Stimulated activated CD4-positive, alpha-beta T cell treated with anti-CD3 and anti-CD28 coated beads, Interleukin-1b, Interleukin-23, amount 100 ng/mL, for 24 hours (primary cell): Measurements from ENCODE around the gene SLC7A5.
"Not testable (repeated sequence)": the region's sequence is repeated elsewhere in the genome, so short reads cannot be mapped to it uniquely, and the experiment has no call there.

ENCODE experiments used
- DNase-seq, 4 experiments: peaks; one replicate each; pipeline ENCODE4 v3.0.0-alpha.2; 2020; ENCODE audit warnings: low read depth in 4 of 4, low spot score in 1 of 4

SLC7A5 gene

DNA sequence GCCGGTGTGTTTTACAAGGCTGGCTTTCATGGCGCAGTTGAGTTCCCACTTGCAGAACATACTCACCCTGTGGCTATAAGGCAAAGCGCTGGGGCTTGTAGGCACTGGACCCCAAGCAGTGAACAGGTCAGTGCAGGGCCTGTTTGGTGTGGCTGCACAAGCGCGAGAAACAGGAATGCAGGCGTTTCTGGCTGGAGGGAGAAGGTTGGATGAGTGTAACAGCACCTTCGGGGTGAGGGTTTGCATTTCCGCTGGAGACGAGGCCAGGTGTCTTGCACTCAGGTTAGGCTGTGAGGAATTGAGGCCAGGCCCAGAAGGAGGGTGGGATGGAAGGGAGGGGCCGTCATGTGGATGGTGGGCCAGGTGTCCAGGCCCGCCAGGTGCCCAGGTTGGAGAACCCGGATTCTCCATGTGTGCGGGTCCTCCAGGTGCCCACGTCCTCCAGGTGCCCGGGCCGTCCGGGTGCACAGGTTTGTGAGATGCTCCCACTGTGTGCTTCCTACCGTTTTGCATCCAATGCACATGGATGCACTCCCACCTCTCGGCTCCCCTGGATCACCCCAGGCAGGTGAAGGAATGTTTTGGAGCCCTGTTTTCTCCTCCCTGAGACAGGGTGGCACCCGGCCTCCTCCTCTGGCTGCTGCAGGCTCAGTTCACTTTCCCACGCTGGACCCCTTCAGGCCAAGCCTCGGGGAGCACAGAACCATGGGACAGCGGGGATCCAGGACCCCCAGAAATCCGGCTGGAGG lies 46.0 kb downstream of the SLC7A5 start:
- DNase-seq: no peak

DNA sequence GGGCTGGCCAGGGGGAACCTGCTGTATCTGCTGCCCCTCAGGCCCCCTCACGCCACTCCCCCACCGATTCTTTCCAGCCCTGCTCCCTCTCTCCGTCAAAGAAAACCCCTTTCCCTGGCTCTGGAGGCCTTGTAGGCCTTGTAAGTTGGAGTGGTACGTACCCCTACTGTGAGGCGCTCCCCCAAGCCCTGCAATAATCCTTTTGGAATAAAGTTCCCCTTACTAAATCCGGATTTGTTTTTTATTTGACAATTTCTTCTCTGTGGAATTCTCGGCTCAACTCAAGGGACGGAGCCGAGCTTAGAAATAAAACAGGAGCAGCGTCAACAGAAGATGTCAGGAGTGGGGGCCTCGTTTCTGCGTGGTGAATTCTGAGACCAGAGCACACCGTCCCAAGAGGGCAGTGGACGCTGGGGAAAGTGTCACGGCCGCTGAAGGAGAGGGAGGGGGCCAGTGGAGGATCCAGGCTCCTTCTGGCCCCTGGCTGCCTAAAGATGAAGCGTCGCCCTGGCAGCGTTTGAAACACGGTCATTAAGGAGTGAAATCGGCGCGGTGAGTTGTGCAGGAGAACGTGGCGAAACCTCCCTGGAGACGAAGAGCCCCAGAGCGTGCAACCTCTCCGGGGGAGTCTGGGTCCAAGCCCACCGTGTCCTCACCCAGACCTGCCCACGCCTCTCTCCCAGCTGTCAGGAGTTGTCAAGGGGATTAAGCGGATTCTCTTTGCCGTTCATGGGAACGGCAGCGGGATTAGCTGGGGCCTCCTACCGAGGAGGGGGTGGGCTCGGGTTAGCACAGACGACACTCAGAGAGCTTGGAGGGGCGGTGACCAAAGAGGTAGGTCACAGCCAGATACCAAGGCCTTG lies 47.0 kb downstream of the SLC7A5 start:
- DNase-seq: no peak

DNA sequence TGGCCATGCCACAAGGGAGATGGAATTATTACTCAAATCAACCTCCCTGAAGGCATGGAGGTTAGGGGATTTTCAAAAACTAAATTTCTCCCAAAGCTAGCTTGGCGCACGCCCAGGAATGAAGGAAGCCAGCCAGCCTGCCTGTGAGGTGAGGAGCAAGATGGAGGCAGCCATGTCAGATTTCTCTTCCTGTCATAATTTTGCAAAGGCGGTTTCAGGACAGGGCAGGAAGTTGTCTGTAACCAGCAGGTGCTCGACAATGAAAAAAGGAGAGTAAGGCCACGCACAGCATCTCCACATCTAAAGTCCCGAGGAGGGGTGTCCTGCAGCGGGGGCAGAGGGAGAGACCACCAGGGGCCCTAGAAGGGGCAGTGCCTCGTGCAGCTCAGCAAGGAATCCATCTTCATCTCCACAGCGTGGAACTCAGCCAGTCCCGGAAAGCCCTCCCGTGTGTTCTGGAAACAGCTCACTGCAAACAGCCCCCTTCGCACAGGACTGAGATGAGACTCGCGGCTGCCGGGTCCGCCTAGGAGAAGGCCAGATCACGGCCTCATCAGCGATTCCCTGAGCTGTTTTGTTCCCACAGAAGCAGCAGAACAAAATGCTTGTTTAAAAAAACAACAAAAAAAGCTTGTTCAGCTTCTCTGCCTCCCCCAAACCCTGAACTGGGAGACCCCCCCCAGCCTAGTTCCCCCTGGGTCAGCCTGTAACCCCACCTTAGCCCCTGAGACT lies 47.8 kb downstream of the SLC7A5 start:
- DNase-seq: no peak

DNA sequence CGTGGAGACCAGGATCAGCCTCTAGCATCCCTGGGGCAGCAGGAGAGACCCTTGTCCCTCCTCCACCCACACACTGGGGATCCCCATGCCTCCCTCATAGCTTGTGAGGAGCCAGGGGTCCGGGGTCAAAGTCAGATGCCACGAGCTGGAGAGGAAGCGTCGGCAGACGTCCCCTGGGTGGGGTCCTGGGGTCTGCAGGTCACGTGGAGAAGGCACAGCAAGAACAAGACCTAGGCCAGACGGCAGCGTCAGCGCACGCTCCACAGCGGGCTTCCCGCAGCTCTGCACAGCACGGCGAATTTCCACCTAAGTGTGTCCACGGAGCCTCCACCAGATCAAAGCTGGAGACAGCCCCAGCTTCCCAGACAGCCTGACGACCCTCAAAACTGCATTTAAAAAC lies 49.3 kb downstream of the SLC7A5 start:
- DNase-seq: no peak

DNA sequence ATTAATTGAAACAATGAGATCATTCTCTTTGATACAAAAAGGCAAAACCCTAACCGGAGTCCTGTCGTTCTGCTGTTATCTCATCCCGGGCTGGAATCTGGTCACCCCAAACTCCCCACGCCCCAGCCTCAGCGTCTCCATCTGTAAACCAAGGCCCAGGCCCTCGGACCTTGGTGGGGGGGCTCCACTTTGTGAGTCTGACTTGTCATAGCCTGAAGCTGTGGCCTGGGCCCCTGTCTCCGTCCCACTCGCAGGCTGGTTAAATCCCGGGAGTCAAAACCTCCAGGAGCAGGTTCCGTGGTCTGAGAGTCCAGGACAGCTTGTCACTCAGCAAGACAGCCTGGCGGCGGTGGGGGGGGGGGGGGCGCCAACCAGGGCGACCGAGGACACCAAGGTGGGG lies 50.0 kb downstream of the SLC7A5 start:
- no peak for DNase-seq

DNA sequence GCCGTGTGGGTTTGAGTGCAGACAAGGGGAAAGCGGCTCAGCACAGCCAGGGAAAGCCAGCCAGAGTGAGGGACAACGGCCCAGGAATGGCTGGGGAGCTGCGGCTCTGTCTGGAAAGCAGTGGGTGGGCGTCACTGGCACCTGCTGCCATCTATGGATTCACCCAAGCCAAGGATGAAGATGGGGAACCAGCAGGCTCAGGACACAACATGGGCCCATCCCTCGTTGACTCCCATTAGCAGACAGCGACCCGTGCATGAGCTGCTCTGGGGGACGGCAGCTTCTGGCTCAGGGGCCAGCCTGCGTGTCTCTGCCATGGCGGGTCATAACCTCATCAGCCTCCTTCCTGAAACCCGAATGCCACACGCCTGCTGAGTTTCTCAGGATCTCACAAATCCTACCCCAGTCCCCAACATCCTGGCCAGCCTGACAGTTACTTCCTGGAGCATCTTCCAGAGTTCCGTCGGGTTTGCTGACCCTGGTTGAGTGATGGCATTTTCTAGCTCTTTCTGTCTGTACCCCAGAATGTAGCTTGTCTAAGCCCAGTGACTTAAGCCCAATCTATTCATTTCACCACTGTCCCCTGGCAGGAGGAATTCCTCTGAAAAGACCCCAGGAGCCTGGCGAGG lies 50.7 kb downstream of the SLC7A5 start:
- DNase-seq: no peak

DNA sequence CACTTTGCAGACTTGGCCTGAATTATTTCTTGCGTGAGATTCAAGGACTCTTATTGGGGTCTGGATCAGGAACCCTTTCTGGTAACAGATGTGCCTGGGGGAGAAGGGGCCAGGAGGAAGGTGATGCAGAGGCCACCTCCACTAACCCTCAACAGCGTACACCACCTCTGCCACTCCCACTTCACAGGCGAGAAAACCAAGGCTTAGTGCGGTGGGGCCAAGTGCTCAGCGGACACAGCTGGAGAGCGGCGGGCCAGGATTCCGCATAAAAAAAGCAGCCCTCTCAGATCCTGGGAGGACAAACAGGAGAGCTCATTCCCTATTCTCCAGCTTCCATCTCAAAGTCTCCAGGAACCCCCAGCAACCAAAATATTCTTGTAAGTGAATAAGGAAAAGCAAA lies 51.4 kb downstream of the SLC7A5 start:
- no peak for DNase-seq

DNA sequence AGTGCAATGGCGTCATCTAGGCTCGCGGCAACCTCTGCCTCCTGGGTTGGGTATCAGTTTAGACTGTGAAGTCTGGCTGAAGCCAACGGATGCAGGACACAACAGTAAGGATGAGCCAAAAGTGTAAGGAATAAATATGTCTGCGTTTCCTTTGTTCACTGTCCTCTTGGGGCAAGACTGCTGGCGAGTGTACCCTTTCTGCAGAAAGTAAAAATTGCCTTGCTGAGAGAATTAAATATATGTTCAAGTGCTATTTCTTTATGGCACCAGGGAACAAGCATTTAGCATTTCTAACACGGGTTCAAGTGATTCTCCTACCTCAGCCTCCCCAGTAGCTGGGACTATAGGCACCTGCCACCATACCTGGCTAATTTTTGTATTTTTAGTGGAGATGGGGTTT lies 51.9 kb downstream of the SLC7A5 start:
- not testable (repeated sequence) for DNase-seq

DNA sequence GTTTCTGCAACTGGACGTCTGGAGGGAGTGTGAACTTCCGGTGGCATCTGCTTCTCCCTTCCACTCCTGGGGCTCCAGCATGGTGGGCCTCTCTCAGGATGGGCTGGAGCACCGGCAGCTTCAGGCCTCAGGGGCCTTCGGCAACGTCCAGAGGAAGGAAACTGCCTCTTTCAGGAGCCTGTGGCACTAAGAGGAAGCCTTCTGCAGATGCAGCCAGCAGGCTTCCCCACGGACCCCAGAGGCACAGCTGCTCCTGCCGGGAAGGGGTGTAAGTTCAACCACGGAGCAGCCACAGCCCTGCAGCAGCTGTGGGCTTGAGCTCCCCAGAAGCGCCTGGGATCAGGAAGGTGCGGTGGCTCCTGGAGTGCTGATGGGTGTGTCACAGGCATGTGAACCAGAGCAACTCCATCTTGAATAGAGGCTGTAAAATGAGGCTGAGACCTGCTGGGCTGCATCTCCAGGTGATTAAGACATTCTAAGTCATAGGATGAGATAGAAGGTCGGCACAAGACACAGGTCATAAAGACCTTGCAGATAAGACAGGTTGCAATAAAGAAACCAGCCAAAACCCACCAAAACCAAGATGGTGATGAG lies 52.7 kb downstream of the SLC7A5 start:
- no peak for DNase-seq

DNA sequence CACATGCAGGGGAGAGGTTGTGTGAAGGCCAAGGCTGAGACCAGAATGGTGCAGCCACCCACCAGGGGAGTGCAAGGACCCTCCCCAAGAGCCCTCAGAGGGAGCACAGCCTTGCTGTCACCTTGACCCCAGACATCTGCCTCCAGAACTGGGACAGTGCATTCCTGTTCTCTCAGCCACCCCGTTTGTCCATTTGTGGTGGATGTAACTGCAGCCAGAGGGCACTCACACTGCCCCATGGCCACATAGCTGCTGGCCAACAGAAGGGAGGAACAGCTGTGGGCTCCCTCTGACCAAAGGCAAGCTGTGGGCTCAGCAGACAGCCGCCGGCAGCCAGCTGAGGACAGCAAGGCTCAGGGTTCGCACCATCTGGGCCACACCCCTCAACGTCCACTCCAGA lies 53.7 kb downstream of the SLC7A5 start:
- DNase-seq: no peak

DNA sequence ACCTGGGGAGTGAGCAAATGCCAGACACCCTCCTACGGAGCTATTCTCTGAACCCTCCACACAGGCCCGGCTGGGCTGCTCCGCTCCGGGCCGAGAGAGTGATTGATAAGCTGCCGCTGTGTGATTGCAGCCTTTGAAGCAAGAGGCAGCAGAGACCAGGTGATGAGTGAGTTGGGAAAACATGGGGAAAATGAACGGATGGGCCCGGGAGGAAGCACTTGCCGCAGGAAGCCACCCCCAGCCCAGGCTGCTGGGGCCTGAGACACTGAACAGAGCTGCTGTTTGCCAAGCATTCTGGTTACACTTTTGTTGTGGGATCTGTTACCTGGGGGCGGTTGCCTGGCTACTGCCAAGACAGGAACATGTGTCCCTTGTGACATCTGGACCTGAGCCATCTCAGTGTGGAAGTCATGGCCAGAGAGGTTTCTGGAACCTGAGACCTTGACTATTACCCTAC lies 57.1 kb downstream of the SLC7A5 start:
- DNase-seq: no peak

DNA sequence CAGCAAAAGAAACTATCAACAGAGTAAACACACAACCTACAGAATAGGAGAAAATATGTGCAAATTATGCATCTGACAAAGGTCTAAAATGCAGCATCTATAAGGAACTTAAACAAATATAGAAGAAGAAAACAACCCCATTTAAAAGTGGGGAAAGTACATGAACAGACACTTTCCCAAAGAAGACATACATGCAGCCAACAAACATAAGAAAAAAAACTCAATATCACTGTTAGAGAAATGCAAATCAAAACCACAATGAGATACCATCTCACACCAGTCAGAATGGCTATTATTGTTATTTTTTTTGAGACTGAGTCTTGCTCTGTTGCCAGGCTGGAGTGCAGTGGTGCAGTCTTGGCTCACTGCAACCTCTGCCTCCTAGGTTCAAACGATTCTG lies 57.9 kb downstream of the SLC7A5 start:
- DNase-seq: not testable (repeated sequence)

DNA sequence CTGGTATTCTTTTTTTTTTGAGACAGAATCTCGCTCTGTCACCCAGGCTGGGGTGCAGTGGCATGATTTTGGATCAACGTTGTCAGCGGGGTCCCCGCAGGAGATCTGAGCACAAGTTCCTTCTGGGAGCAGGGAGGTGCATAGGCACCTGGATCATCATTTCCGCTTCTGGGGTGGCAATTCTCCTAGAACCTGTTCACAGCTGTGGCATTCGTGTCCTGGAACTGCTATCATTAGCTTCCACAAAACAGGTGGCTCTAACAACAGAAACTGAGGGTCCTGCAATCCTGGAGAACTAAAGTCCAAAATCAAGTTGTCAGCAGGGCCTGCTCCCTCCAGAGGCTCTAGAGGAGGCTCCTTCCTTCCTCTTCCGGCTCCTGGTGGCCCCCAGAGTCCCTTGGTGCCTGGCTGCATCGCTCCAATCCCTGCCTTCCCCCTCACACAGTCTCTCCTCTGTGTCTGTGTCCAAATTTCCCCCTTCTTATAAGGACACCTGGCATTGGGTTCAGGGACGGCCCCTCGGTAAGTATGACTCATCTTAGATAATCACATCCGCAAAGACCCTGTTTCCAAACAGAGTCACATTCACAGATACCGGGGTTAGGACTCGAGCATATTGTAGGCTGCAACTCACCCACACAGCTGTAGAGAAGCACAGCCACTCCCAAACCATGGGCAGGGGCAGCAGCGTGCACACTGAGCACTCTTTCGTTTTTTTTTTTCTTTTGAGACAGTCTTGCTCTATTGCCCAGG lies 60.0 kb downstream of the SLC7A5 start:
- no peak for DNase-seq

DNA sequence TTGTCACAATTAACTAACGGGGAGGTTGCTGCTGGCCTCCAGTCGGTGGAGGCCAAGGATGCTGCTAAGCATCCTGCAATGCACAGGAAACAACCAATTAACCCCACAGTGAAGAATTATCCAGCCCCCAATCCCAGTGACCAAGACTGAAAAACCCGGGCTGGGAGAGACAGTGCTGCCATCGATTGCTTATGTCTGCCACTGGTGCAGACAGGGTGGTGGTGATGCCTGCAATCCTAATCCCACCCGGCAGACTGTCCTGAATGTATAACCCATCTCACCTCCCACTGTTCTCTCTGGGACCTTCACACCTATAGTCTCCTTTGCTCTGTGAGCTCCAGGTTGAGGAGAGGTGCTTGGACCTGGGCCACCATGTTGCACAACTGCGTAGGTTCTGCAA lies 61.2 kb downstream of the SLC7A5 start:
- no peak for DNase-seq

DNA sequence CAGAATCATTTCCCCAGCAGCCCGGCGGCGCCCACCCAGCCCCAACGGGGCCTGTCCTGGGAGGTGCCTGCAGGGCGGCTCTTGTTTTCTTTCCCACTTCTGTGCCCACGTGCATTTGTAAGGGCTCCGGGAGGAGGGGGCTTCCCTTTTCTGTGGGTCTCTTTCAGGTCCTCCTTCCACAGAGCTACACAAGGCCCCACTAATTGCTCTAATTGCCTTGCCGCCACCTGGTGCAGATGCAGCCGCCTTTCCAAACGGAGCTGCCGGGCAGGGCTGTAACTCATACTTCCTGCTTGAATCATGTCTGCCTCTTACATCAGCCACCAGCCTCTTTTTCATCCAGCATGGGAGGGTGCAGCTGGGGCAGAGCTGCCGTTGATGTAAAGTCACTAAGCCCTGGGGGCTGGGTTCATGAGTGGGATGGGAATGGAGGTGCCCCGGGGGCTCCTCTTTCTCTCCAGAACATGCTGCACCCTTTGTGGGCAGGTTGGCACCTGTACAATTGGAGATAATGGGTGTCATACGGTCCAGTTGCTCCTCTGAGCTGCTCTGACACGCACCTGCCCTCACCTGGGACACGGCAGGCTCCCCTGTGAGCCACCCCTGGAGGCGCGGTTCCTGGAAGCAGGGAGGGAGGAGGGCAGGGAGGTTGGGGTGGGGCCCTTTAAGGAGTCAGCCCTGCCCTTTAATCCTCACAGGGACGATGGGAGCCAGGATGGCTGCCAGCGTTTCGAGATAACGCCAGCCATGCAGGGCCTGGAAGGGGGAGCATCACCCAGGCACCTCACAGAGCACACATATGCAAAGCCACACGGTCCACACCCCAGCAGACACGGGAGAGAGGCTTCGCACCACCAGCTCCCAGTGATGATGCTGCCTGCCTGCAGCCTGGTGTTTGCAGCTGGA lies 62.4 kb downstream of the SLC7A5 start:
- peak in 2 of 4 experiments; percentile 34 to 41 for DNase-seq

DNA sequence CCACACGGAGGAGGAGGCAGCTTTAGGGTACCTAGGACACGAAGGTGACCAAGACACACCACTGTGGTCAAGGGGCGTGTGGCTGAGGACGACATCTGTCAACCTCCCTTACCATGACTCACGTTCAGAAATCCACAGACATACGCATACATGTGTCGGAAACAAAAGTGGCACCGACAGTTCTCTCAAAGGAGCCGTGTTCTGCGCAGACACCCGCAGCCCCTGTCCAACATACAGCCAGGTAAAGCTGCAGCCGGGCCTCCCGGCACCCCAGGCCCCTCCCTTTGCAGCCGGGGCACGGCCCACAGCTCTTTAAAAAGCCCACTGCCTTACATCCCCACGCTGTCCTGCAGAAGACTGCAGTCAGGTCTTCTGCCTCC lies 63.1 kb downstream of the SLC7A5 start:
- DNase-seq: no peak

DNA sequence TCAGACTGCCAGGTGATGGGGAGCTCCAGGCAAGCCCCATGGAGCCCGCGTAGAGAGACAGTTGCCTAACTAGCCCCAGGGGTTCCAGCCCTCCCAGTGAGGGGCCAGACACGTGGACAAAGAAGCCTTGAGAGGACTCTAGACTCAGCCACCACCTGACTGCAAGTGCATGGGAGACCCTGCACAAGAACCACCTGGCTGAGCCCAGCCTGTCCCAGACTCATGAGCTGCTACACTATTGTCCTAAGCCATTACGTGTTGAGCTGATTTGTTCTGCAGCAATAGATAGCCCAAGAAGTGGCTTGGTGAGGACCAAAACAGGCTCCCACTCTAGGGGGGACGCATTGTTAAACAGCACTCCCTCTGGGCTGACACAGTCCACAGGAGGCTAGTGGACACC lies 65.9 kb downstream of the SLC7A5 start:
- DNase-seq: no peak

DNA sequence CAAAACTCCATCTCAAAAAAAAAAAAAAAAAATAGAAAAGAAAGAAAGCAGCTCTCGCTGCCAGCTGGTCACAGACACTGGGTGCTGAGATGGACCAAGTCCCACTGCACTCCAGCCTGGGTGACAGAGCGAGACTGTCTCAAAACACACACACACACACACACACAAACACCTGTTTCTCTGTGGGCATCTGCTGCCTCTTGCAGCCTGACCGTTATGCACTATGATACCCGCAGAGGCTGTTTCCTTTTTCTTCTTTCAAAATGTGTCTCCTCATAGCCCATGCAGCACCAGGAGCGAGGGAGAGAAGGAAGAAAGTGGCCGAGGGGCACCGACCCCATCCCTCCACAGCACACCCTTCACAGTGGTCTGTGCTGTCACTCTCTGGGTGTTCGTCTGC lies 66.6 kb downstream of the SLC7A5 start:
- no peak for DNase-seq

DNA sequence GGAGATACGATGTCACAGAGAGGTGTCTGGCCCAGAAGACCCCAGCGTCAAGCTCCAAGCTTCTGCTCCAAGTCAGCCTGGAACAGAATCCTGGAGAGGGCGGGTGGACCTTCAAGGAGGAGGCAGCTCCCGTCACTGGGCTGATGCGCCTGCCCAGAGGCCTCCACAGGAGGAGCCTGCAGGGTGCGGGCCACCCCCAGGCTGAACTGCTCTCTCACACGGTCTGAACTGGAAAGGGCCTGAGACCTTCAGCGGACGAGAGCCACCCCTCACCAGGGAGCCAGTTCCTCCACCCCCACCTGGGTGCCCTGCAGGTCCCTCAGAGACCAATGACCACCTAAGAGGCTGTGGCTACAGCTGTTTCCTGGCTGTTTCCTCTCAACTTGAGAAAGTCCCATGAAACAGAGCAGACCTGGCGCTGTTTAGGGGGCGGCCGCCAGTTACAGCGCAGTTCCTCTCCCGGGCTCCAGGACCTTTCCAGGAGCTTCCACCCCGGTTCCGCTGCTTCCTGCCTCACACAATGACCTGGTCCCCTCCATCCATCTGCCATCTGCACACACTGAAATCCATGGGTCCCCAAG lies 67.5 kb downstream of the SLC7A5 start:
- DNase-seq: no peak
